Measurements from ENCODE around the gene LRRFIP1.
"Not testable (repeated sequence)": the region's sequence is repeated elsewhere in the genome, so short reads cannot be mapped to it uniquely, and the experiment has no call there.

DNA sequence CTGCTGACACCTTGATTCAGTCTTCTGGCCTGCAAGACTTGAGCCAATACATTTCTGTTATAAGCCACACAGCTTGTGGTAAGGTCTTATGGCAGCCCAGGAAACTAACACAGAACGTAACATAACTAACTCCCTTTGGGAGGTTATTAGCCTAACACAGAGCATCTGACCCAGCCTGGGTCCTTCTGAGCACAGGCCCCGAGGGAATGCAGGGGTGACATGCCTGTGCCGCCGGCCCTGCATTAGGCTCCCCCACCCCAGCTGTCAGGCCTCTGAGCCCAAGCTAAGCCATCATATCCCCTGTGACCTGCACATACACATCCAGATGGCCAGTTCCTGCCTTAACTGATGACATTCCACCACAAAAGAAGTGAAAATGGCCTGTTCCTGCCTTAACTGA lies 20.9 kb upstream of the LRRFIP1 start:
- TF ChIP-seq EP300 (IDR thresholded peaks at IDR 0.05; ENCODE audit: low read depth); POLR2AphosphoS5 (IDR thresholded peaks at IDR 0.05): not testable (repeated sequence)
